22Rv1 (cell line): ENCODE measurements around the gene RNF212.

Source experiments
- CTCF ChIP-seq: fragments of 450-650 bp; IDR thresholded peaks from 2 replicates; pipeline ENCODE4 v1.5.1; 2017; ENCODE audit warnings: mild to moderate bottlenecking
- ZFX ChIP-seq: fragments of 450-650 bp; IDR thresholded peaks from 2 replicates; pipeline ENCODE4 v1.6.1; 2017; ENCODE audit warnings: antibody characterized with exemption, borderline replicate concordance

- TF ChIP-seq CTCF (no peak), ZFX (no peak)
Measured at GRCh38 chr4:1060621-1061020, 52.7 kb downstream of the RNF212 start.
